Measurements from ENCODE around the gene GTF2A1. TPM values are rescaled to one million over a fixed set of nuclear protein-coding genes. Genes with fewer than 3 reads are reported as not detected.

The GTF2A1 gene
- total and polyA plus RNA-seq, 8 donors = 2.0 to 73.5 (median 8.4) TPM

GRCh38 chr14:81169267-81169666, 51.5 kb downstream of the GTF2A1 start:
- 62 to 72% (median 64%) methylated on average over 4 of the region's 4 CpGs for WGBS, 5 donors

GRCh38 chr14:81166121-81166520, 54.6 kb downstream of the GTF2A1 start:
- Histone ChIP-seq H3K4me3 (no peak overlapping the region), H3K27ac (no peak overlapping the region), H3K4me1 (peaks cover 8 to 17% (median 15%) of the 10 kb centered on the region in 4 donors), H3K9me3 (no peaks in the 10 kb centered on the region), H3K27me3 (no peaks in the 10 kb centered on the region), H3K36me3 (no peaks in the 10 kb centered on the region)
- intact Hi-C loops (cut with DNase I; ENCODE audit: low total_unique reads) = loop anchor here (10.0 kb wide), 1 partner anchor 171 kb away; no protein-coding TSS in a partner anchor
- no peak for TF ChIP-seq POLR2A (IDR thresholded peaks at IDR 0.05)
- no peak for DNase-seq
- 53 to 70% (median 63%) methylated on average over 2 of the region's 2 CpGs for WGBS, 5 donors

More at GRCh38 chr14:81169267-81169666, 51.5 kb downstream of the GTF2A1 start:
- Histone ChIP-seq H3K27me3 (no peaks in the 10 kb centered on the region), H3K4me3 (peak overlapping the region; percentile 56 to 74 (median 60)), H3K36me3 (no peaks in the 10 kb centered on the region), H3K9me3 (no peaks in the 10 kb centered on the region), H3K4me1 (peaks cover 8 to 19% (median 15%) of the 10 kb centered on the region in 4 donors), H3K27ac (peak overlapping the region in 4 of 5 donors; percentile 88 to 97 (median 92))
- no peak for TF ChIP-seq POLR2A (IDR thresholded peaks at IDR 0.05)
- TF ChIP-seq, protein P1, sequence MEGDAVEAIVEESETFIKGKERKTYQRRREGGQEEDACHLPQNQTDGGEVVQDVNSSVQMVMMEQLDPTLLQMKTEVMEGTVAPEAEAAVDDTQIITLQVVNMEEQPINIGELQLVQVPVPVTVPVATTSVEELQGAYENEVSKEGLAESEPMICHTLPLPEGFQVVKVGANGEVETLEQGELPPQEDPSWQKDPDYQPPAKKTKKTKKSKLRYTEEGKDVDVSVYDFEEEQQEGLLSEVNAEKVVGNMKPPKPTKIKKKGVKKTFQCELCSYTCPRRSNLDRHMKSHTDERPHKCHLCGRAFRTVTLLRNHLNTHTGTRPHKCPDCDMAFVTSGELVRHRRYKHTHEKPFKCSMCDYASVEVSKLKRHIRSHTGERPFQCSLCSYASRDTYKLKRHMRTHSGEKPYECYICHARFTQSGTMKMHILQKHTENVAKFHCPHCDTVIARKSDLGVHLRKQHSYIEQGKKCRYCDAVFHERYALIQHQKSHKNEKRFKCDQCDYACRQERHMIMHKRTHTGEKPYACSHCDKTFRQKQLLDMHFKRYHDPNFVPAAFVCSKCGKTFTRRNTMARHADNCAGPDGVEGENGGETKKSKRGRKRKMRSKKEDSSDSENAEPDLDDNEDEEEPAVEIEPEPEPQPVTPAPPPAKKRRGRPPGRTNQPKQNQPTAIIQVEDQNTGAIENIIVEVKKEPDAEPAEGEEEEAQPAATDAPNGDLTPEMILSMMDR (IDR thresholded peaks at IDR 0.05) = no peak
- no peak for TF ChIP-seq POLR2AphosphoS5 (IDR thresholded peaks at IDR 0.05)
- TF ChIP-seq EP300 (IDR thresholded peaks at IDR 0.05) = no peak
- no peak for DNase-seq
- intact Hi-C loops (cut with DNase I; ENCODE audit: low total_unique reads) = loop anchor here (10.0 kb wide), 1 partner anchor 174 kb away; no protein-coding TSS in a partner anchor

DNA sequence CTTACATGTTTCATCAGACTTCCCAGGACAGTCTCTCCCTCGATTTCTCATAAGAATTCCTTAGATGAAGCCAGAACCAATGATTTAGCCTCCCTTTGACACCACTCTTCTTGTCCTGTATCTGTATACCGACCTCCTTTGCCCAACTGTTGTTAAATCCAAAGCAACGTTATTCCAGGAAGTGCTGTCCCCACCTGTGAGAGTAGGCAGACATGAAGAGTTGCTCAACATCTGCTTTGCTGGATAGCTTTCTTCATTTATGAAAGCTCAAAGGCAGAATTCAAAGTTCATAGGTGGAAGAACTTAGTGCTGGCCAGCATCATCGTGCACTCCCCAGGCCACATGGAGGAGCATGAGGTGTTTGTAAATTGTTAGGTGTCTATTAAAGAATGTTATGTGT, 55.6 kb downstream of the GTF2A1 start:
- Histone ChIP-seq H3K27ac (no peak overlapping the region), H3K4me1 (peaks cover 8 to 12% (median 11%) of the 10 kb centered on the region in 4 donors), H3K4me3 (no peak overlapping the region), H3K36me3 (no peaks in the 10 kb centered on the region), H3K9me3 (no peaks in the 10 kb centered on the region), H3K27me3 (no peaks in the 10 kb centered on the region)
- intact Hi-C loops (cut with DNase I; ENCODE audit: low total_unique reads) = loop anchor here (10.0 kb wide), 1 partner anchor 170 kb away; no protein-coding TSS in a partner anchor
- no peak for TF ChIP-seq POLR2AphosphoS5 (IDR thresholded peaks at IDR 0.05)
- TF ChIP-seq POLR2A (IDR thresholded peaks at IDR 0.05) = no peak
- no peak for TF ChIP-seq EP300 (IDR thresholded peaks at IDR 0.05)
- TF ChIP-seq, protein P1 (IDR thresholded peaks at IDR 0.05) = no peak
- DNase-seq = no peak
- WGBS, 5 donors = 67 to 77% (median 73%) methylated on average over 4 of the region's 4 CpGs

DNA sequence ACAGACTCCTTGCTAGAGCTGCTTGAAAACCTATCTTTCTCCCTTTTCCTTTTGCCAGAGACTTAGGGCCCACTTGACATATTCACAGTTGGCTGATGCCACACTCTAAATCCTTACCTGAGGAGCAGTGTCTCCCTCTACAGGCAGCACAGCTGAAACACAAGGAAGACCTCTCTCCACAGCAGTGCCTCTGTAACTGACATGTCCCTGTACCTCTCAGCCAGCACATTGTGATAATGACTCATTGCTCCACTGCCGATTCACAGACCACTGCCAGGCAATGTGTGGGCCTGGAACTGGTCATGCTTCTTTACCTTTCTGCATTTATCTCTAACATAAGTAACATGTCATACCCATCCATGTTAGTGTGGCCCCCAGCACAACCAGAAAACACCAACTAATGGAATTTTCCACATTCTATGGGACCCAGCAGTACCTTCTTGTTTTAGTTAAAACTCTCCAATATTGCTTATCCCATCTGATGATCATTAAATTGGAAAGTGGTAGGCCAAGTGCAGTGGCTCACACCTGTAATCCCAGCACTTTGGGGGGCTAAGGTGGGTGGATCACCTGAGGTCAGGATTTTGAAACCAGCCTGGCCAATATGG, 56.5 kb downstream of the GTF2A1 start:
- H3K27me3 ChIP-seq = no peaks in the 10 kb centered on the region
- intact Hi-C loops (cut with DNase I; ENCODE audit: low total_unique reads) = loop anchor here (10.0 kb wide), 1 partner anchor 169 kb away; no protein-coding TSS in a partner anchor
- TF ChIP-seq, protein P1 (IDR thresholded peaks at IDR 0.05) = peak in 3 of 7 experiments; percentile 19 to 39 (median 26)
- TF ChIP-seq POLR2A (IDR thresholded peaks at IDR 0.05) = no peak
- no peak for TF ChIP-seq POLR2AphosphoS5 (IDR thresholded peaks at IDR 0.05)
- peaks cover 1 to 4% (median 3%) of the 10 kb centered on the region in 4 donors for H3K4me1 ChIP-seq
- H3K9me3 ChIP-seq = no peaks in the 10 kb centered on the region
- DNase-seq = peak; percentile 46 to 66
- WGBS, 5 donors = 8 to 31% (median 11%) methylated on average over 1 of the region's 1 CpG
- no peak overlapping the region for H3K4me3 ChIP-seq
- H3K27ac ChIP-seq = no peak overlapping the region
- no peaks in the 10 kb centered on the region for H3K36me3 ChIP-seq

- H3K36me3 ChIP-seq = no peaks in the 10 kb centered on the region
- H3K4me1 ChIP-seq = no peaks in the 10 kb centered on the region
- no peak for DNase-seq
- WGBS, 5 donors = 59 to 73% (median 67%) methylated on average over 3 of the region's 3 CpGs
- H3K27me3 ChIP-seq = no peaks in the 10 kb centered on the region
- no peak overlapping the region for H3K4me3 ChIP-seq
- H3K27ac ChIP-seq = no peak overlapping the region
- intact Hi-C loops (cut with DNase I; ENCODE audit: low total_unique reads) = loop anchor here (10.0 kb wide), 1 partner anchor 168 kb away; no protein-coding TSS in a partner anchor
- H3K9me3 ChIP-seq = no peaks in the 10 kb centered on the region
- no peak for TF ChIP-seq POLR2A (IDR thresholded peaks at IDR 0.05)
- TF ChIP-seq, protein P1 (IDR thresholded peaks at IDR 0.05) = no peak
- TF ChIP-seq EP300 (IDR thresholded peaks at IDR 0.05) = no peak
- TF ChIP-seq POLR2AphosphoS5 (IDR thresholded peaks at IDR 0.05) = no peak
Observed at GRCh38 chr14:81162941-81163340, 57.8 kb downstream of the GTF2A1 start.
